ENCODE measurements around the gene DNAJC10.

GRCh38 chr2:182729710-182730339 is 13.8 kb downstream of the DNAJC10 start:
- no peak for TF ChIP-seq CTCF (conservative IDR thresholded peaks at IDR 0.05; ENCODE audit: low read length)
- TF ChIP-seq EZH2phosphoT487 (IDR thresholded peaks at IDR 0.05; ENCODE audit: borderline replicate concordance): no peak
